ENCODE results near the gene TMEM182. TPM values are rescaled to one million over a fixed set of nuclear protein-coding genes. Genes with fewer than 3 reads are reported as not detected.

The TMEM182 gene
- total RNA-seq, 1 experiment from 2014 or later, result 4.3 TPM

GRCh38 chr2:102848366-102848839 is 86.6 kb downstream of the TMEM182 start:
- H3K9me3 Mint-ChIP-seq, result peaks cover 9% of the 10 kb centered on the region
- peaks cover 5% of the 10 kb centered on the region for H3K4me1 Mint-ChIP-seq
- ChIA-PET POLR2A (no interaction called here), CTCF (interaction anchor here (1.0 to 1.7 kb wide), 4 partner anchors 9 to 160 kb away, joined by 3 to 9 read pairs (median 6); no protein-coding TSS in a partner anchor)
- peak overlapping the region; percentile 57 for H3K4me3 Mint-ChIP-seq
- H3K27me3 Mint-ChIP-seq (ENCODE audit: low read depth), result no peaks in the 10 kb centered on the region
- peak; percentile 43; the same call in 1 of the 2 replicates for TF ChIP-seq ZNF423 (CRISPR knock-in tag; IDR thresholded peaks at IDR 0.05)
- TF ChIP-seq CREB1 (CRISPR knock-in tag; IDR thresholded peaks at IDR 0.05), result no peak
- H3K27ac Mint-ChIP-seq, result no peak overlapping the region
- DNase-seq (ENCODE audit: low spot score), result peak; percentile 90
- peak; percentile 99 for ATAC-seq
- H3K36me3 Mint-ChIP-seq, result peaks cover 7% of the 10 kb centered on the region

- Mint-ChIP-seq H3K36me3 (peaks cover 25% of the 10 kb centered on the region), H3K9me3 (peaks cover 30% of the 10 kb centered on the region), H3K27ac (no peak overlapping the region), H3K27me3 (ENCODE audit: low read depth) (no peaks in the 10 kb centered on the region), H3K4me3 (no peak overlapping the region), H3K4me1 (peaks cover 5% of the 10 kb centered on the region)
- TF ChIP-seq NR1H2 (CRISPR knock-in tag; IDR thresholded peaks at IDR 0.05), result no peak
- TF ChIP-seq FOXP1 (CRISPR knock-in tag; IDR thresholded peaks at IDR 0.05; ENCODE audit: borderline replicate concordance), result no peak
- TF ChIP-seq SOX15 (CRISPR knock-in tag; IDR thresholded peaks at IDR 0.05), result no peak
- POLR2A ChIA-PET, result no interaction called here
- CTCF ChIA-PET, result interaction anchor here (1.1 to 2.2 kb wide), 3 partner anchors 9 to 11 kb away, joined by 3 to 9 read pairs (median 3); no protein-coding TSS in a partner anchor
- ATAC-seq (no peak), DNase-seq (ENCODE audit: low spot score) (no peak)
Measured at GRCh38 chr2:102850888-102851287, 89.1 kb downstream of the TMEM182 start.

- H3K4me1 Mint-ChIP-seq, result peaks cover 5% of the 10 kb centered on the region
- H3K27me3 Mint-ChIP-seq (ENCODE audit: low read depth), result no peaks in the 10 kb centered on the region
- TF ChIP-seq JAZF1 (CRISPR knock-in tag; IDR thresholded peaks at IDR 0.05), result no peak
- no peak for TF ChIP-seq AR (CRISPR knock-in tag; IDR thresholded peaks at IDR 0.05)
- TF ChIP-seq ZNF416 (CRISPR knock-in tag; IDR thresholded peaks at IDR 0.05), result no peak
- TF ChIP-seq MLX (CRISPR knock-in tag; IDR thresholded peaks at IDR 0.05), result no peak
- no peak for TF ChIP-seq HMGXB4 (CRISPR knock-in tag; IDR thresholded peaks at IDR 0.05)
- no peak for TF ChIP-seq FOXP4 (CRISPR knock-in tag; IDR thresholded peaks at IDR 0.05)
- TF ChIP-seq RELA (CRISPR knock-in tag; IDR thresholded peaks at IDR 0.05; ENCODE audit: borderline replicate concordance), result no peak
- no peak for TF ChIP-seq NR2C2 (CRISPR knock-in tag; IDR thresholded peaks at IDR 0.05)
- no peak for TF ChIP-seq FOXK1 (CRISPR knock-in tag; IDR thresholded peaks at IDR 0.05)
- peaks cover 25% of the 10 kb centered on the region for H3K36me3 Mint-ChIP-seq
- no peak overlapping the region for H3K27ac Mint-ChIP-seq
- CTCF ChIA-PET, result no interaction called here
- POLR2A ChIA-PET, result no interaction called here
- no peak overlapping the region for H3K4me3 Mint-ChIP-seq
- DNase-seq (ENCODE audit: low spot score), result no peak
- H3K9me3 Mint-ChIP-seq, result peaks cover 37% of the 10 kb centered on the region
- ATAC-seq, result no peak
Measured at GRCh38 chr2:102852867-102853266, 91.0 kb downstream of the TMEM182 start.

Other genes with a start within 250 kb of the TMEM182 start
- 0.07 to 0.16 TPM (median 0.11 TPM) in 3 replicates for gene SLC9A2, start 142.5 kb upstream of the TMEM182 start, total RNA-seq (2021)